Measurements from ENCODE around the gene ATP8B3. TPM values are rescaled to one million over a fixed set of nuclear protein-coding genes. Genes with fewer than 3 reads are reported as not detected.

The ATP8B3 gene
- total and polyA plus RNA-seq, 9 of the 15 experiments (the other 6 are each of a cell fraction or from before 2014, with no cell fraction given): 1.2 to 12.3 (median 3.8) TPM

GRCh38 chr19:1830568-1830967 is 18.5 kb upstream of the ATP8B3 start:
- no peaks in the 10 kb centered on the region for H3K9me1 ChIP-seq (ENCODE audit: control insufficient read depth, insufficient read depth, low read length)
- DNase-seq (ENCODE audit: extremely low read depth in 1 of 4, low spot score in 3 of 4) (no peak), FAIRE-seq (no peak), ATAC-seq (no peak)
- peaks cover 68% of the 10 kb centered on the region for H3K79me2 ChIP-seq (ENCODE audit: control insufficient read depth, insufficient read depth, low read length)
- H3K9ac ChIP-seq (ENCODE audit: insufficient read depth in 1 of 2, low read depth in 2 of 2, low read length in 2 of 2): no peak overlapping the region
- 87% methylated on average over 15 of the region's 15 CpGs for WGBS (ENCODE audit: insufficient coverage, low coverage, missing lambda C conversion rate)
- no peak overlapping the region for H3K4me2 ChIP-seq (ENCODE audit: insufficient read depth, low read length)
- no peaks in the 10 kb centered on the region for H3K27me3 ChIP-seq (ENCODE audit: control insufficient read depth in 2 of 2, insufficient read depth in 2 of 2, low read length in 2 of 2)
- H3K36me3 ChIP-seq (ENCODE audit: control insufficient read depth, insufficient read depth, low read length): peaks cover 70% of the 10 kb centered on the region; the same call in 2 of the 3 replicates
- POLR2A ChIA-PET: interaction anchor here (0.7 to 1.9 kb wide), 6 partner anchors 10 to 543 kb away, joined by 3 to 9 read pairs (median 3); no protein-coding TSS in a partner anchor
- in situ Hi-C loops (cut with MboI) (no loop called here), intact Hi-C loops (cut with micrococcal nuclease) (no loop called here)
- H3K4me1 ChIP-seq (replicated peaks in 1 of 2; ENCODE audit: control insufficient read depth in 2 of 2, insufficient read depth in 2 of 2, low read length in 2 of 2): peaks cover 11 to 73% of the 10 kb centered on the region in 2 experiments
- no peak overlapping the region for H2AFZ ChIP-seq (ENCODE audit: low read depth, low read length)
- H3K9me3 ChIP-seq (replicated peaks; ENCODE audit: control insufficient read depth, insufficient read depth, low read depth, low read length): no peaks in the 10 kb centered on the region
- CTCF ChIA-PET (ENCODE audit: low intra/inter-chr PET ratio): no interaction called here
- no peaks in the 10 kb centered on the region; the same call in 1 of the 2 replicates for H4K20me1 ChIP-seq (replicated peaks; ENCODE audit: control insufficient read depth, insufficient read depth, low read length)
- BruUV-seq (replicated peaks): no TSS peak
- no peak for TF ChIP-seq RAD51 (IDR thresholded peaks at IDR 0.05; ENCODE audit: borderline replicate concordance, low read depth)
- peak; percentile 64 for TF ChIP-seq CEBPB (tag; IDR thresholded peaks at IDR 0.05)
- no peak overlapping the region for H3K27ac ChIP-seq (ENCODE audit: extremely low read depth, low read depth, low read length)
- no peak overlapping the region for H3K4me3 ChIP-seq

- Histone ChIP-seq H3K4me1 (replicated peaks in 1 of 2; ENCODE audit: control insufficient read depth in 2 of 2, insufficient read depth in 2 of 2, low read length in 2 of 2) (peaks cover 4 to 68% of the 10 kb centered on the region in 2 experiments), H3K4me2 (ENCODE audit: insufficient read depth, low read length) (no peak overlapping the region), H3K4me3 (no peak overlapping the region), H3K79me2 (ENCODE audit: control insufficient read depth, insufficient read depth, low read length) (peaks cover 67% of the 10 kb centered on the region), H3K9me3 (replicated peaks; ENCODE audit: control insufficient read depth, insufficient read depth, low read depth, low read length) (no peaks in the 10 kb centered on the region), H3K27me3 (ENCODE audit: control insufficient read depth in 2 of 2, insufficient read depth in 2 of 2, low read length in 2 of 2) (no peaks in the 10 kb centered on the region), H3K27ac (ENCODE audit: extremely low read depth, low read depth, low read length) (no peak overlapping the region), H3K9ac (ENCODE audit: insufficient read depth in 1 of 2, low read depth in 2 of 2, low read length in 2 of 2) (no peak overlapping the region), H3K36me3 (ENCODE audit: control insufficient read depth, insufficient read depth, low read length) (peaks cover 71% of the 10 kb centered on the region; the same call in 2 of the 3 replicates), H2AFZ (ENCODE audit: low read depth, low read length) (no peak overlapping the region), H3K9me1 (ENCODE audit: control insufficient read depth, insufficient read depth, low read length) (no peaks in the 10 kb centered on the region), H4K20me1 (replicated peaks; ENCODE audit: control insufficient read depth, insufficient read depth, low read length) (no peaks in the 10 kb centered on the region; the same call in 1 of the 2 replicates)
- ATAC-seq (no peak), DNase-seq (ENCODE audit: extremely low read depth in 1 of 4, low spot score in 3 of 4) (no peak), FAIRE-seq (no peak)
- no peak for TF ChIP-seq ZNF41 (CRISPR knock-in tag; conservative IDR thresholded peaks at IDR 0.05)
- TF ChIP-seq ADNP (tag; IDR thresholded peaks at IDR 0.05): 0 out of 2 replicates have a peak, but pooled peaks have one; percentile 3
- POLR2A ChIA-PET: interaction anchor here (0.7 to 1.9 kb wide), 6 partner anchors 10 to 544 kb away, joined by 3 to 9 read pairs (median 3); no protein-coding TSS in a partner anchor
- WGBS (ENCODE audit: insufficient coverage, low coverage, missing lambda C conversion rate): 94% methylated on average over 11 of the region's 11 CpGs
- no TSS peak for BruUV-seq (replicated peaks)
- in situ Hi-C loops (cut with MboI) (no loop called here), intact Hi-C loops (cut with micrococcal nuclease) (no loop called here)
- CTCF ChIA-PET (ENCODE audit: low intra/inter-chr PET ratio): no interaction called here
These were observed 17.9 kb upstream of the ATP8B3 start for GRCh38 chr19:1829958-1830357.
